Heart right ventricle (tissue), 16 donors: ENCODE data around the gene PRKN. TPM values are rescaled to one million over a fixed set of nuclear protein-coding genes. Genes with fewer than 3 reads are reported as not detected.

Experiments
- ATAC-seq, 8 donors: fragments of 200-7000 bp; cut with Tn5 transposase; one replicate each; pipeline ENCODE4 v1.9.1; 2020; ENCODE audit warnings: mild to moderate bottlenecking in 8 of 8, moderate library complexity in 8 of 8, moderate number of reproducible peaks in 1 of 8
- DNase-seq, 2 donors: peaks; one replicate each; pipeline ENCODE4 v3.0.0-alpha.2; 2020
- H3K27ac ChIP-seq, 10 donors: fragments of 200-600 bp; sonication (generic) in 2 of 10; one replicate each; pipeline versions ENCODE4 v1.5.0 to v1.8.0; 2020 to 2022; ENCODE audit warnings: mild to moderate bottlenecking in 3 of 10
- H3K27me3 ChIP-seq, 7 donors: fragments of 200-600 bp; one replicate each; pipeline ENCODE4 v1.8.0; 2021 to 2022; ENCODE audit warnings: mild to moderate bottlenecking in 2 of 7
- H3K36me3 ChIP-seq, 9 donors: fragments of 200-600 bp; sonication (generic) in 1 of 9; one replicate each; pipeline versions ENCODE4 v1.5.0 to v1.8.0; 2020 to 2022; ENCODE audit warnings: mild to moderate bottlenecking in 2 of 9
- H3K4me1 ChIP-seq, 9 donors: fragments of 200-600 bp; sonication (generic) in 1 of 9; one replicate each; pipeline versions ENCODE4 v1.5.0 to v1.8.0; 2020 to 2022; ENCODE audit warnings: mild to moderate bottlenecking in 4 of 9
- H3K4me3 ChIP-seq, 10 donors: fragments of 200-600 bp; sonication (generic) in 2 of 10; one replicate each; pipeline versions ENCODE4 v1.5.0 to v1.8.0; 2020 to 2022; ENCODE audit warnings: mild to moderate bottlenecking in 7 of 10, moderate library complexity in 2 of 10
- H3K9me3 ChIP-seq, 11 donors: fragments of 200-600 bp in 10 of 11; sonication (generic) in 2 of 11; one replicate each; pipeline versions ENCODE4 v1.5.0 to v1.8.0; 2013 to 2022; ENCODE audit warnings: mild to moderate bottlenecking in 2 of 11, control low read depth in 1 of 11, moderate library complexity in 1 of 11
- CTCF ChIP-seq, 9 donors: fragments of 200-600 bp; sonication (generic) in 2 of 9; IDR thresholded peaks; one replicate each; pipeline versions ENCODE4 v1.5.0 to v1.8.0; 2021 to 2022; ENCODE audit warnings: antibody characterized with exemption in 9 of 9, mild to moderate bottlenecking in 5 of 9, moderate library complexity in 1 of 9
- WGBS, 2 donors: extraction: QIAGEN DNeasy Blood & Tissue Kit; methylation state at CpG; one replicate each; pipeline ENCODE4 v1.1.7; 2013; ENCODE audit warnings: inconsistent platforms in 1 of 2; 5-methylcytosine and 5-hydroxymethylcytosine counted together
- intact Hi-C, 10 donors: fragments of 100-400 bp; cut with DNase I; formaldehyde crosslinking; loops; one replicate each; pipeline versions ENCODE4 v1.11.1 to v1.14.2; 2022
- polyA plus RNA-seq, 2 donors: library from polyadenylated mRNA; stranded (reverse); fragments of 200-250 nt; gene quantifications; one replicate each; pipeline ENCODE4 v1.2.3, GENCODE V29; 2013
- total RNA-seq, 10 donors: library from RNA; stranded (reverse); fragmentation: NEBNext Ultra II Directional in 3 of 10; extraction: Animal tissue kit (Norgen Biotek cat#: 25700) in 3 of 10; gene quantifications; one replicate each; pipeline versions ENCODE4 v1.2.1 to v1.2.4, GENCODE V29; 2021 to 2023
- donor health status: Arrhythmogenic right ventricular cardiomyopathy.
- donor health status: ischemic (EF 13 %, LVEDD 7.1; RV severe dilation, severe dysfunction).
- donor health status: healthy with polysubstance abuse.
- donor health status: DM: no; HTN: yes; CAD: no.
- donor health status: DM: no; HTN: no; CAD: no.
- donor health status: ischemic (EF 25% LVEDD 6.9; RV normal size, moderate dysfunction).
- donor health status: ischemic (EF 25% LVEDD 5.7; RV mildly dilated, moderate dysfunction).
- donor health status: healthy.
- donor health status: DM: yes; HTN: yes; CAD: no.
- donor health status: Ischemic cardiomyopathy.
- donor health status: ischemic (EF 35%, LVEDD 5.7; RV mildly dilated, moderate dysfunction).
- donor health status: nonischemic (EF 11% LVEDD 7.7; RV severe dilation, severe dysfunction).
- donor health status: DM: yes; HTN: yes; CAD: no.
- donor health status: PGD.
- donor health status: ischemic (EF 29% LVEDD 5.4; RV normal size, mild dysfunction).
- donor health status: nonischemic (EF 23%, LVEDD 6.1; RV moderate dilation, normal function).

PRKN gene
- total and polyA plus RNA-seq, 12 donors, result 2.3 to 27.7 (median 26.3) TPM

- Histone ChIP-seq H3K36me3 (no peaks in the 10 kb centered on the region), H3K4me1 (no peaks in the 10 kb centered on the region), H3K27ac (no peak overlapping the region), H3K9me3 (no peaks in the 10 kb centered on the region), H3K4me3 (no peak overlapping the region), H3K27me3 (no peaks in the 10 kb centered on the region)
- 72 to 76% methylated on average over 16 of the region's 16 CpGs for WGBS, 2 donors
- no peak for TF ChIP-seq CTCF (IDR thresholded peaks at IDR 0.05)
- ATAC-seq (no peak), DNase-seq (no peak)
- intact Hi-C loops, result no loop called here
Observed at GRCh38 chr6:161901740-161902426, 825.7 kb downstream of the PRKN start.

- DNase-seq, result no peak
- no peak for ATAC-seq
- intact Hi-C loops, result loop anchor here in 1 of 10 donors (10.0 kb wide), 1 partner anchor 110 kb away; no protein-coding TSS in a partner anchor
- H3K27me3 ChIP-seq, result no peaks in the 10 kb centered on the region
- no peak for TF ChIP-seq CTCF (IDR thresholded peaks at IDR 0.05)
- H3K27ac ChIP-seq, result no peak overlapping the region
- H3K36me3 ChIP-seq, result no peaks in the 10 kb centered on the region
- no peak overlapping the region for H3K4me3 ChIP-seq
- 54 to 67% methylated on average over 6 of the region's 6 CpGs for WGBS, 2 donors
- peaks cover 0 to 5% (median 0%) of the 10 kb centered on the region in 9 donors for H3K4me1 ChIP-seq
- no peaks in the 10 kb centered on the region for H3K9me3 ChIP-seq
Observed at GRCh38 chr6:161894436-161894835, 833.1 kb downstream of the PRKN start.

- intact Hi-C loops, result loop anchor here in 1 of 10 donors (10.0 kb wide), 1 partner anchor 113 kb away; no protein-coding TSS in a partner anchor
- no peak for TF ChIP-seq CTCF (IDR thresholded peaks at IDR 0.05)
- WGBS, 2 donors, result 82 to 83% methylated on average over 2 of the region's 2 CpGs
- Histone ChIP-seq H3K36me3 (no peaks in the 10 kb centered on the region), H3K27ac (no peak overlapping the region), H3K27me3 (no peaks in the 10 kb centered on the region), H3K4me1 (peaks cover 0 to 5% (median 0%) of the 10 kb centered on the region in 9 donors), H3K9me3 (no peaks in the 10 kb centered on the region), H3K4me3 (no peak overlapping the region)
- ATAC-seq (no peak), DNase-seq (no peak)
Observed at GRCh38 chr6:161891542-161891941, 836.0 kb downstream of the PRKN start.

- peaks cover 0 to 5% (median 0%) of the 10 kb centered on the region in 9 donors for H3K4me1 ChIP-seq
- H3K27ac ChIP-seq, result no peak overlapping the region
- H3K4me3 ChIP-seq, result peak overlapping the region in 2 of 10 donors; percentile 29 to 33
- no peak for TF ChIP-seq CTCF (IDR thresholded peaks at IDR 0.05)
- DNase-seq, result no peak
- no peaks in the 10 kb centered on the region for H3K36me3 ChIP-seq
- H3K9me3 ChIP-seq, result no peaks in the 10 kb centered on the region
- intact Hi-C loops, result loop anchor here in 1 of 10 donors (10.0 kb wide), 1 partner anchor 114 kb away; no protein-coding TSS in a partner anchor
- ATAC-seq, result peak in 1 of 8 donors; percentile 64
- H3K27me3 ChIP-seq, result no peaks in the 10 kb centered on the region
- WGBS, 2 donors, result 43 to 67% methylated on average over 15 of the region's 15 CpGs
Observed at GRCh38 chr6:161890832-161891297, 836.7 kb downstream of the PRKN start.
